ENCODE results near the gene ENC1. TPM values are rescaled to one million over a fixed set of nuclear protein-coding genes. Genes with fewer than 3 reads are reported as not detected.

Gene ENC1
- total RNA-seq, 1 experiment from 2014 or later, result 38.8 TPM

DNA sequence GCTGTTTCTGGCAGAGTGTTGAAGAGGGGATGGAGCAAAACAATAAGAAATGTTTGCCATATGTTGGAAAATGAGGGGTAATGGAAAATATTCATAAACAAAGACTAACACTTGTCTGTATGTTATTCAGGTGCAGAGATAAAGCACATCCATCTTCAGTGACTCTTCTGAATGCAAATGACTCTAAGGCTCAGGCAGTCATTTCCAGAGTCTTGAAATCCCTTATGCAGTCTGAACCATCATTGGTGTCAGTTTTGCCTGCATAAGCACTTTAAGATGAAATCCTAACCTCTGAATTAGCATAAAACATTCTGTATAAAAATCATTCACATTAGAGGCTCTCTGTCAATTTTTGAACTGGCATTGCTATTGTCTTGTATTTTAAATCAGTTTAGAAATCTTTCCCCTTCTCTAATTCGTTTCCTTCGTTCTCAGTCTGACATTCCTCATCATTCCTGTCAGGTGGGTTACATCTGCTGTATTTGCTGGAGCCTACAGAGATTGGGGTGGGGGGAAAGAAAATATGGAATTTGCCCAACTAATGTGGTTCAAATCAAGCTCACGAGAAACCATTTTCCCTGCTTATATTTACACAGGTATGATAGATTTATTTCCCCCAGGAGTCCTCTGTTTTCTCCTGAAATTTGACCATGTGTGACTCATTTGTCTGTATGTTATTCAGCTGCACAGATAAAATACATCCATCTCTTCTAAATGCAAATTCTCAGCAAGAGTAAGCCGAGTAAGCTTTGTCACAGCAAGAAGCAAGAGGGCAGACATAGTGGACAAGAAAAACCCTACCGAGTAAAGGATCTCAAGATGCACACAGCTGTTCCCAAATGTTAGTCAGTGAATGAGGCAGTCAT, 31.6 kb downstream of the ENC1 start:
- Histone ChIP-seq H3K4me2 (no peak overlapping the region), H3K9me3 (ENCODE audit: insufficient read depth, low read depth) (no peaks in the 10 kb centered on the region), H3K4me1 (replicated peaks; ENCODE audit: insufficient read depth) (no peaks in the 10 kb centered on the region), H3K27me3 (ENCODE audit: insufficient read depth, low read depth) (no peaks in the 10 kb centered on the region), H3F3A (ENCODE audit: insufficient read depth, low read depth) (no peaks in the 10 kb centered on the region), H3K27ac (no peak overlapping the region), H3K9me2 (ENCODE audit: insufficient read depth) (no peaks in the 10 kb centered on the region), H3K36me3 (ENCODE audit: low read depth) (no peaks in the 10 kb centered on the region), H3K4me3 (no peak overlapping the region), H2AFZ (no peak overlapping the region), H4K20me1 (ENCODE audit: insufficient read depth) (no peaks in the 10 kb centered on the region), H3K79me2 (ENCODE audit: low read depth) (no peaks in the 10 kb centered on the region)
- POLR2A ChIA-PET (ENCODE audit: unreplicated experiment), result no interaction called here
- CTCF ChIA-PET, result no interaction called here
- no TSS peak for BruUV-seq (replicated peaks)
- TF ChIP-seq EZH2 (IDR thresholded peaks at IDR 0.05; ENCODE audit: low read depth), result no peak
- TF ChIP-seq, protein P1, sequence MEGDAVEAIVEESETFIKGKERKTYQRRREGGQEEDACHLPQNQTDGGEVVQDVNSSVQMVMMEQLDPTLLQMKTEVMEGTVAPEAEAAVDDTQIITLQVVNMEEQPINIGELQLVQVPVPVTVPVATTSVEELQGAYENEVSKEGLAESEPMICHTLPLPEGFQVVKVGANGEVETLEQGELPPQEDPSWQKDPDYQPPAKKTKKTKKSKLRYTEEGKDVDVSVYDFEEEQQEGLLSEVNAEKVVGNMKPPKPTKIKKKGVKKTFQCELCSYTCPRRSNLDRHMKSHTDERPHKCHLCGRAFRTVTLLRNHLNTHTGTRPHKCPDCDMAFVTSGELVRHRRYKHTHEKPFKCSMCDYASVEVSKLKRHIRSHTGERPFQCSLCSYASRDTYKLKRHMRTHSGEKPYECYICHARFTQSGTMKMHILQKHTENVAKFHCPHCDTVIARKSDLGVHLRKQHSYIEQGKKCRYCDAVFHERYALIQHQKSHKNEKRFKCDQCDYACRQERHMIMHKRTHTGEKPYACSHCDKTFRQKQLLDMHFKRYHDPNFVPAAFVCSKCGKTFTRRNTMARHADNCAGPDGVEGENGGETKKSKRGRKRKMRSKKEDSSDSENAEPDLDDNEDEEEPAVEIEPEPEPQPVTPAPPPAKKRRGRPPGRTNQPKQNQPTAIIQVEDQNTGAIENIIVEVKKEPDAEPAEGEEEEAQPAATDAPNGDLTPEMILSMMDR (conservative IDR thresholded peaks at IDR 0.05), result no peak
- intact Hi-C loops (cut with micrococcal nuclease; ENCODE audit: unreplicated experiment), result no loop called here
- no peak for DNase-seq

DNA sequence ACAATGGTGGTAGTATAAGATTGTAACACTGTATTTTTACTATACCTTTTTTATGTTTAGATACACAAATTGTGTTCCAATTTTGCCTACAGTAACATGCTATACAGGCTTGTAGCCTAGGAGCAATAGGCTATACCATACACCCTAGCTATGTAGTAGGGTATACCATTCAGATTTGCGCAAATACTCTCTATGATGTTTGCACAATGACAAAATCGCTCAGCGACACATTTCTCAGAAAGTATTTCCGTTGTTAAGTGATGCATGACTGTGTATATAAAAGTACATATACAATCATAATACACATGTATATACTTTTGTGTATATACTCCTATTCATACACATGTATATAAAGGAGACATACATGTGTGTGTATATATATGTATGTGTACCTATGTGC, 34.8 kb downstream of the ENC1 start:
- Histone ChIP-seq H3F3A (ENCODE audit: insufficient read depth, low read depth) (no peaks in the 10 kb centered on the region), H3K9me2 (ENCODE audit: insufficient read depth) (no peaks in the 10 kb centered on the region), H3K79me2 (ENCODE audit: low read depth) (no peaks in the 10 kb centered on the region), H3K4me3 (no peak overlapping the region), H3K27me3 (ENCODE audit: insufficient read depth, low read depth) (no peaks in the 10 kb centered on the region), H3K9me3 (ENCODE audit: insufficient read depth, low read depth) (no peaks in the 10 kb centered on the region; the same call in 1 of the 2 replicates), H3K27ac (no peak overlapping the region), H3K4me1 (replicated peaks; ENCODE audit: insufficient read depth) (no peaks in the 10 kb centered on the region), H3K4me2 (no peak overlapping the region), H2AFZ (no peak overlapping the region), H4K20me1 (ENCODE audit: insufficient read depth) (no peaks in the 10 kb centered on the region), H3K36me3 (ENCODE audit: low read depth) (no peaks in the 10 kb centered on the region)
- TF ChIP-seq EZH2 (IDR thresholded peaks at IDR 0.05; ENCODE audit: low read depth), result no peak
- TF ChIP-seq, protein P1 (conservative IDR thresholded peaks at IDR 0.05), result no peak
- ChIA-PET CTCF (no interaction called here), POLR2A (ENCODE audit: unreplicated experiment) (no interaction called here)
- intact Hi-C loops (cut with micrococcal nuclease; ENCODE audit: unreplicated experiment), result no loop called here
- no peak for DNase-seq
- BruUV-seq (replicated peaks), result no TSS peak

DNA sequence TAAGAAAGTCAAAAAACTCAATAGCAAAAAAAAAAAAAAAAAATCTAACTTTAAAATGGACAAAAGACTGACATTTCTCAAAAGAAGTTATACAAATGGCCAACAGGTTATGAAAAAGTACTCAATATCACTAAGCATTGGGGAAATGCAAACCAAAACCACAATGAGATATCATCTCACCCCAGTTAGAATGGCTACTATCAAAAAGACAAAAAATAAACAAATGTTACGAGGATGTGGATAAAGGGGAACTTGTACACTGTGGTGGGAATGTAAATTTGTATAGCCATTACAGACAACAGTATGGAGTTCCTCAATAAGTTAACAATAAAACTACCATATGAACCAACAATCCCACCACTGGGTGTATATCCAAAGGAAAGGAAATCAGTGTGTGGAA, 37.2 kb downstream of the ENC1 start:
- intact Hi-C loops (cut with micrococcal nuclease; ENCODE audit: unreplicated experiment), result no loop called here
- no peaks in the 10 kb centered on the region for H3K27me3 ChIP-seq (ENCODE audit: insufficient read depth, low read depth)
- TF ChIP-seq, protein P1 (conservative IDR thresholded peaks at IDR 0.05), result no peak
- no peak for TF ChIP-seq EZH2 (IDR thresholded peaks at IDR 0.05; ENCODE audit: low read depth)
- H4K20me1 ChIP-seq (ENCODE audit: insufficient read depth), result no peaks in the 10 kb centered on the region
- no peaks in the 10 kb centered on the region for H3K36me3 ChIP-seq (ENCODE audit: low read depth)
- BruUV-seq (replicated peaks), result no TSS peak
- H3K4me1 ChIP-seq (replicated peaks; ENCODE audit: insufficient read depth), result no peaks in the 10 kb centered on the region
- H3K27ac ChIP-seq, result no peak overlapping the region
- POLR2A ChIA-PET (ENCODE audit: unreplicated experiment), result no interaction called here
- H3K79me2 ChIP-seq (ENCODE audit: low read depth), result no peaks in the 10 kb centered on the region
- H3K9me2 ChIP-seq (ENCODE audit: insufficient read depth), result no peaks in the 10 kb centered on the region
- CTCF ChIA-PET, result no interaction called here
- H3K4me2 ChIP-seq, result no peak overlapping the region
- no peaks in the 10 kb centered on the region for H3F3A ChIP-seq (ENCODE audit: insufficient read depth, low read depth)
- no peak overlapping the region for H2AFZ ChIP-seq
- H3K9me3 ChIP-seq (ENCODE audit: insufficient read depth, low read depth), result no peaks in the 10 kb centered on the region; the same call in 1 of the 2 replicates
- H3K4me3 ChIP-seq, result no peak overlapping the region
- no peak for DNase-seq

Measured in PC-9 (cell line).